Kidney glomerular epithelial cell (primary cell): ENCODE results near the gene TPRG1L.
"Not testable (repeated sequence)": the region's sequence is repeated elsewhere in the genome, so short reads cannot be mapped to it uniquely, and the experiment has no call there.

Experiments
- DNase-seq: peaks from one replicate; lab custom pipeline; 2025; lab: John Stamatoyannopoulos, UW

The TPRG1L gene

GRCh38 chr1:3609016-3609768 lies 15.6 kb upstream of the TPRG1L start:
- DNase-seq, result no peak

- DNase-seq, result no peak
Observed at GRCh38 chr1:3609769-3610526, 14.9 kb upstream of the TPRG1L start.

DNA sequence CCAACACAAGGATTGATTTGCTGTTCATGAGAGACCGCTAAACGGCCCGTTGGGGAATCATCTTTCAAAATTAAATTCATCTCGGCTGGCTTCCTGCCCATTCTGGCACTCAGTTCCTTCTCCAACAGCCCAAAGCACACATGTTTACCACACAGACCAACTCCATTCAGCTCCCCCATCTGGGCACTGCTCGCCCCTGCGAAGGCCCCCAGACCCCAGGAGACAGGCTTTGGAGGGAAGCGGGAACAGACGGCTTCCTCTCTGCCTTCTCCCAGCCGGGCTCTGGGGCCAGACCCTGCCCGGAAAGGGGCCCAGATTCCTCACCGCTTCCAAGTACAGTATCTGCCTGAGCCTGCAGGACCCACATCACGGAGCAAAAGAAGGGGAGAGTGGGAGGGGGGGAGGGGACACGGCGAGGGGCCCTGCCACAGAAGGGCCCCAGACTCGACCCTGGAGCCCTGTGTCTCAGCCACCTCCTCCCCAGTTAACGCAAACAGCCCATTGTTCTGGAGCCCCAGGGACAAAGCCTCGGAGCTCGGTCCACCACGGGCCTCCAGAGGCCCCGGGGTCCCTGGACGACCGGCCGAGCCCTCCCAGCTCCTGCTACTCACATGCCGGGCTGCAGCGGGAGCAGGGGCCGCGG lies 14.2 kb upstream of the TPRG1L start:
- no peak for DNase-seq

DNA sequence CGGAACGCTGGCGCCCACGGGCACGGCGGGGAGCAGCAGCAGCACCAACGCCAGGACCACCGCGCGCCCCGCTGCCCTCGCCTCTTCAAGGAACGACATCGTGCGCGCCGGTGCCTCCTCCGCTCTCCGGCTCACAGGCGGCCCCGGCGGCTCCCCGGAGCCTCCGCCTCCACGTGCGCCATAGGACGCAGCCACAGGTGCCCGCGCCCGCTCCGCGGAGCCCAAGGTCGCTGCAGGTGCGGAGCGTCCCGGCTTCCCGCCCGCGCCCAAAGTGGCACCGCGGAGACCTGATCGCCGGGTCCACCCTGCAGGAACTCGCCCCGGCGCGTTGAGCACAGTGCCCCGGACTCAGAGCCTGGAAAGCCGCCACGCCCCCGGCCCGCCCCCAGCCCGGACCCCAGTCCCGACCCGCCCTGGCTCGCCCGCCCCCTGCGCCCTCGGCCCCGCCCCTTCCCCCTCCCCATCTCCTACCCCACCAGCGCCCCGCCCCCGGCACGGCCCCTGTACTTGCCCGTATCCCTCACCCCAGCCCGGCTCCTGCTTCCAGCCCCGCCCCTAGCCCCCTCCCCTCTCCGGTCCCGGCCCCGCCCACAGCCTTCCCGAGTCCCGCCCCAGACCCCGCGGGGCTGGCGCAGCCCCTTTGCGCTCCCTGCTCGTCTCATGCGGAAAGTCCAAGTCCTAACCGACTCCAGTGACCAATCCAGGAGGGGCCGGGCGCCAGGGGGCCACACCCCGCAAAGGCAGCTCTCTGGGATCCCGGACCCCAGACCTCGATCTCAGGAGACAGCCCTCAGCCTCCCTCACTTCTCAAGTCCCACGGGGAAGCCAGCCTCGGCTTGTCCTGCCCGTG lies 13.4 kb upstream of the TPRG1L start, which contains the start of gene MEGF6:
MEGF6 (minus strand) TSS at position 339 of the 850 bp plus-strand sequence; CDS start at position 99, 240 bp downstream.
- DNase-seq, result no peak

- no peak for DNase-seq
Observed at GRCh38 chr1:3612123-3612522, 12.7 kb upstream of the TPRG1L start.

DNA sequence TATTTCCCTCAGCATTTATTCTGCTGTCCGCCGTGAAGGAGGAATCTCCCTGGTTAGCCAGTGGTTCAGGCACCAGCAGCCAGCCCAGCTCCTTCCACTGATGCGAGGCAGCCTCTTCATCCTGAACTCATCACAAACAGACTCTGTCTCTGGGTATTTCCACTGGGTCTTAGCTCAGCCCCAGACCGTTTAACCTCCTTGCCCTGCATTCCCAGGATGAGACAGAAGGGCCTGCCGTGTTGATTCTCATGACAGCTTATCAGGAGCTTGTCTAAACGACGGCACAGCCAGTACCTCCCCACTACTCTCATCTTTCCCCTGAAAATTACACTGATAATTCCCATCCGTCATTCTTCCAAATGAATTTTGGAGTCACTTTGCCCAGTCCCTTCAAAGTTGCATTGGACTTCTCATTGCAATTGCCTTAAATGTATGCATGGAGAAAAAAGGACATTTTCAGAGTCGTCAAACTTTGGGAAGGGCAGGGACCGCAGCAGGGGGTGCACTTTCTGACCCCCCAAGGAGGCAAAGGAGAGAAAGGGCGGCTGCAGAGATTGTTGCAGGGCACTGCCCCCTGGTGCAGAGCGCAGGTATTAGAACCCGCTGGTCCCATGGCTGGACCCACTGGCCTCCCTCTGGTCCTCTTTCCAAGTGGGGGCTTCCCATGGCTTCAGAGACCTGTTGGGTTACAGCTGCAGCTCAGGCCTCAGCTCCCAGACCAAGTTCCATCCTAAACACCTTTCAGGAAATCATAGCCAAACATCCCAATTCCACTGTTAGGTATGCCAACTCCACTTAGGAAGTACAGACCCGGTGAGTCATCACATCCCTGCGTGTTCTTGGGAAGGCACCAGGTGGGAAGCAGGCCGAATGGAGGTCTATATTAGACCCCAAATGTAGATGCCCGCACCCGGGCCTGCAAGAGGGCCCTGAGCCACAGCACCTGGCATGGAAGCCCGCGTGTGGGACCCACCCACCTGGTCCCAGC lies 9.8 kb upstream of the TPRG1L start:
- DNase-seq, result no peak

DNA sequence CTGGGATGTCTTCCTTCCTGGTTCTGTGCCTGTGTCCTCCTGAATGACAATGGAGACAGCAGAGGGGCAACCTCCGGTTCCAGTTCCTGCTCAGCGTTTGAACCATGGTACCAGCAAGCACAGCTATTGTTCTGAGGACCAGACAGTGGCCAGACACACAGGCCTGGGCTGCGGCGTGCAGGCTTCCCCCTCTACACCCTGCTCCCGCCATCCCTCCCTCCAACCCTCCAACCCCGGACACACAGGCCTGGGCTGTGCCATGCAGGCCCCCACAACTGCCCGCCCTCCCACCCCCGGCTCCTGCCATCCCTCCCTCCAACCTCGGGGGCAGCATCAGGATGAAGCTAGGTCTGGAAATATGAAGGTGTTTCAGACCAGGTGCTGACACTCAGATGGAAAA lies 8.0 kb upstream of the TPRG1L start:
- DNase-seq, result no peak

- DNase-seq, result no peak
Observed at GRCh38 chr1:3617806-3618345, 6.9 kb upstream of the TPRG1L start.

- DNase-seq, result no peak
Observed at GRCh38 chr1:3618531-3618880, 6.3 kb upstream of the TPRG1L start.

DNA sequence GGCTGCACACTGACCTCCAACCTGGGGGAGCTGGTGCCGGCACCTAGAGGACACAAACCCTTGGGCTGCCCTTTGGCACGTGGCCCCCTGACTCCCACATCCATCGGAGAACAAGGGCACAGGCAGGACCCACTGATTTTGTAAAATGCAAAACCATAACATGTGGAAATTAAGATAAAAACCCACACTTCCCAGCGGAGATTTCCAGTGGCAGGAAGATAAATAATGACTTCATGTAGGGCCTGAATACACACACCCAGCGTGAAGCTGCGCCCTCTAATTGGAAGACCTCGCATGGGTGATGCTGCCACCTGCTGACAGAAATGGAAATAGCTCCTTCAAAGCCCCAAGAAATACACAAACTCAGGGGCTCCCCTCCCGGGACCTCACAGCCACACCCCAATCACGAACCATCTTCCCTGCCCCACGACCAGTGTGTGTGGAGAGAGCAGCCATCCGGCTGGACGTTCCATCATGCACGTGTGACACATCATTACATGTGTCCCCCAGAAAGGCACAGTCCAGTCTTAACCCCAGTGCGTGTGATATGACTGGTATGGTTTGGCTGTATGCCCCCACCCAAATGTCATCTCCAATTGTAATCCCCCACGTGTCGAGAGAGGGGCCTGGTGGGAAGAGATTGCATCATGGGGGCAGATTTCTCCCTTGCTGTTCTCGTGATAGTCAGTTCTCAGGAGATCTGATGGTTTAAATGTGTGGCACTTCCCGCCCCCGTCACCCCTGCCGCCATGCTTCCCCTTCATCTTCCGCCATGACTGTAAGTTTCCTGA lies 5.7 kb upstream of the TPRG1L start:
- peak; percentile 54 for DNase-seq

- no peak for DNase-seq
Observed at GRCh38 chr1:3620708-3621107, 4.1 kb upstream of the TPRG1L start.

DNA sequence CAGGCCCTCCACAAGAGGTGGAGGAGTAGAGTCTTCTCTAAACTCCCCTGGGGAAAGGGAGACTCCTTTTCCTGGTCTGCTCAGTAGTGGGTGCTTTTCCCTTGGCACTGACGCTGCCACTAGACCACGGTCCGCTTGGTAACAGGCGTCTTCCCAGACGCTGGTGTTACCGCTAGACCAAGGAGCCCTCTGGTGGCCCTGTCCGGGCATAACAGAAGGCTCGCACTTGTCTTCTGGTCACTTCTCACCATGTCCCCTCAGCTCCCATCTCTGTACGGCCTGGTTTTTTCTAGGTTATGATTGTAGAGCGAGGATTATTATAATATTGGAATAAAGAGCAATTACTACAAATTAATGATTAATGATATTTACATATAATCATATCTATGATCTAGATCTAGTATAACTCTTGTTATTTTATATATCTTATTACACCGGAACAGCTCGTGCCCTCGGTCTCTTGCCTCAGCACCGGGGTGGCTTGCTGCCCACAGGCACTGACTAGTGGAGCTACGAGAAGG lies 3.6 kb upstream of the TPRG1L start:
- DNase-seq, result peak; percentile 30

- DNase-seq, result not testable (repeated sequence)
Observed at GRCh38 chr1:3622102-3622501, 2.7 kb upstream of the TPRG1L start.

DNA sequence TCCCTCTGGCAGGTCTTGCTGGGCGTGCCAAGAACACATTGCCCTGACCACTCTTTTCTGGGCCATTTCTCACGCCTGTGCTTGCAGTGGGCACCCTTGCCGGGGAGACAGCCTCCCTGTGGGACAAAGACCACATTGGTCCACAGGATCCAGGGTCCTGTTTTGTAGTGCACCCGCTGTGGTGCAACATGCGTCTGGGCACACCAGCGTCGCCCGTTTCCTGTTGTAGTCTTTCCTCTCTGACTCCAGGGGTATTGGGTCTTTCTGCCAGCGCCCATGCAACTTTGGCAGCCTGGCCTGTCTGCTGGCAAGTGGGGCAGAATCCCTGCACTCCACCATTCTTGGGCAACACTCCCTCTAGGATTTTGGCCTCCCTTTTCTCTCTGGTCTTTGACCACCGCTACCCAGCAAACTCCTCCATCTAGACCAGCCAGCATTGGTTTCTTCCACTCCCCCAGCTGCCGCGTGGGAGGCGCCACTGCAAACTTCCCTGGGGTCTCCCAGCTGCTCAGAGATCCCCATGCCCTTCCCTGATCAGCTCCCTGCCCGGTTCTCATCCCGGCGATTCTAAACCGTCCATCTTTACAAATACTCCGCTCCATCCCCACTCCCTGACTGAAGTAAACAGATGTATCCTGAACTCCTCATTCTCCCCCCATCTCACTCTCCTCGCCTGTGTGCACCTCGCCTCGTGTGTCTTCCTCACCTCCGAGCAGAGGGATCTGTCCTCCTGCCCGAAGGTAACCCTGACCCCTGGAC lies 1.2 kb upstream of the TPRG1L start:
- DNase-seq, result no peak

GRCh38 chr1:3625151-3625907 lies 514 bp downstream of the TPRG1L start:
- no peak for DNase-seq

DNA sequence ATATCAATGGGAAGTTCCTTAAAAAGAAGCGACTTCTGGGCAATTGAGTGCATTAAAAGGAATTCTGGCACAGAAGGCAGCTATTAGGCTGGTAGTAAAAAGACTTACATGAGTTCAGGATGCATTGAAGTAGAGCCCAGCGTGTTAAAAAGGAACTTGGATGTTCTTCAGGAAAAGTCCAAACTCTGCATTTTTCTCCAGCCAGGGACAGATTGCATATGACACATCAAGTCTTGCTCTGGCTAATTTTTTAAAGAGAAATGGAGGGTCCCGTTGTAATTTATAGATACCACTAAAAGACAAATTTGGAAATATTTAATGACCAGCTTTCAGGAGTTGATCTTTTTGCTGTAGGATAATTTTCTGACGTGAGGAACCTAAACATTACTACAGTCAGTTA lies 1.2 kb downstream of the TPRG1L start:
- no peak for DNase-seq

- DNase-seq, result no peak
Observed at GRCh38 chr1:3627515-3628253, 2.9 kb downstream of the TPRG1L start.
